HG02938 (cell line): ENCODE results near the gene ICAM1.
"Not testable (repeated sequence)": the region's sequence is repeated elsewhere in the genome, so short reads cannot be mapped to it uniquely, and the experiment has no call there.

ENCODE experiments used
- ATAC-seq: cut with Tn5 transposase; IDR thresholded peaks from one replicate; pipeline ENCODE4 v1.9.1; 2021; ENCODE audit warnings: mild to moderate bottlenecking, moderate library complexity; ENCODE audit not compliant: unreplicated experiment

Gene ICAM1

DNA sequence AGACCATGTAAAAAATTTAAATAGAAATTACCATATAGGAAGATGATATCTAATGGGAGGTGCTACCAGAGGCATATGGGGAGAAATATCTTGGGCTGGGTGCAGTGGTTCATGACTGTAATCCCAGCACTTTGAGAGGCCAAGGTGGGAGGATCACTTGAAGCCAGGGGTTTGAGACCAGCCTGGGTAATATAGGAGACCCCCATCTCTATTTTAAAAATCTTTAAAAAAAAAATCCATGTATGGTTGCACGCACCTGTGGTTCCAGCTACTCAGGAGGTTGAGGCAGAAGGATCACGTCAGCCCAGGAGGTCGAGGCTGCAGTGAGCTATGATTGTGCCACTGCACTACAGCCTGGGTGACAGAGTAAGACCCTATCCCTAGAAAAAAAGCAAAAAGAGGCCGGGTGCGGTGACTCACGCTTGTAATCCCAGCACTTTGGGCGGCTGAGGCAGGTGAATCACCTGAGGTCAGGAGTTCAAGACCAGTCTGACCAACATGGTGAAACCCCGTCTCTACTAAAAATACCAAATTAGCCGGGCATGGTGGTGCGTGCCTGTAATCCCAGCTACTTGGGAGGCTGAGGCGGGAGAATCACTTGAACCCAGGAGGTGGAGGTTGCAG, 29.0 kb upstream of the ICAM1 start:
- ATAC-seq: not testable (repeated sequence)

- no peak for ATAC-seq
These were observed 27.3 kb upstream of the ICAM1 start for GRCh38 chr19:10243606-10244005.

- ATAC-seq: no peak
These were observed 25.6 kb upstream of the ICAM1 start for GRCh38 chr19:10245189-10245939.

DNA sequence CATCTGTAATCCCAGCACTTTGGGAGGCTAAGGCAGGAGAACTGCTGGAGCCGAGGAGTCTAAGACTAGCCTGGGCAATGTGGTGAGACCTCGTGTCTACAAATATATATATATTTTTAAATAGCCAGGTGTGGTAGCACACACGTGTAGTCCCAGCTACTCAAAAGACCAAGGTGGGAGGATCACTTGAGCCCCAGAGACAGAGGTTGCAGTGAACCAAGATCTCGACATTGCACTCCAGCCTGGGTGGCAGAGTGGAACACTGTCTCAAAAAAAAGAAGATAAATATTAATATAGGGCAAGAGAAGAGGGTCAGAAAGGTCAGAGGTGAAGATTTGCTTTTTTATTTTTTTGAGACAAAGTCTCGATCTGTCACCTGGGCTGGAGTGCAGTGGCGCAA, 24.4 kb upstream of the ICAM1 start:
- ATAC-seq: no peak

DNA sequence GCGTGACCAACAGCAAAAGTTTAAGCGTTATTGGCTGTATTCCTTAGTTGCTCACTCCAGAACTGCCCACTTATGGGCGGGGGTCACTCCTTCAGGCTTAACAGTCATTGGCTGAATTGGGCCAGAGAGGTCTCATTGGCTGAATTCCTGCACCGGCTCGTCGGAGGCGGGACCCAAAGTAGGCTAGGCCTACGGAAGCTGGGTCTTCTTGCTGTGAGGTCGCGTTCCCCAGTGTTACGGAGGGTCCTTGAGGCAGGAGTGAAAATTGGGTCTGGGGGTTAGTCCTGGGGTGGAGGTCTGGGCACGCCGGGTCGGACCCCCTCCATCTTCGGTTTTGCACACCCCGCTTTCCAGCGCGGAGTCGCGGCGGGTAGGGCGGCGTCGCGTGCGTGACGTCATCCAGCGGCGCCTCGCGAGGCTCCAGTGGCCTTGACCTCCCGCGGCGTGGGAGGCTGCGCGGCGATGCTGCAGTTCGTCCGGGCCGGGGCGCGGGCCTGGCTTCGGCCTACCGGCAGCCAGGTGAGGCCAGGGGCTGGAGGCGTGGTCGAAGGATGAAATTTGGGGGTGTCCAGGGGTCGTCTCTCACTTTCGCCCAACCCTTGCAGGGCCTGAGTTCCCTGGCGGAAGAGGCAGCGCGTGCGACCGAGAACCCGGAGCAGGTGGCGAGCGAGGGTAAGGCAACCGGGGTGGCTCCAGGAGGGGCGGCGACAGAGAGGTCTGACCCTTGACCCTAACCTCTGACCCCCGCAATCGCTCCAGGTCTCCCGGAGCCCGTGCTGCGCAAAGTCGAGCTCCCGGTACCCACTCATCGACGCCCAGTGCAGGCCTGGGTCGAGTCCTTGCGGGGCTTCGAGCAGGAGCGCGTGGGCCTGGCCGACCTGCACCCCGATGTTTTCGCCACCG, 18.9 kb upstream of the ICAM1 start, which contains the start of gene MRPL4:
Gene MRPL4, plus strand, starts transcription at position 423 of the 903 bp plus-strand sequence. Its CDS starts 40 bp downstream, at position 463.
- peak; percentile 73 for ATAC-seq

GRCh38 chr19:10252707-10253106, 18.2 kb upstream of the ICAM1 start:
- no peak for ATAC-seq

- no peak for ATAC-seq
These were observed 16.7 kb upstream of the ICAM1 start for GRCh38 chr19:10254244-10254643.

- no peak for ATAC-seq
These were observed 15.6 kb upstream of the ICAM1 start for GRCh38 chr19:10255358-10255757.

GRCh38 chr19:10256551-10256950, 14.4 kb upstream of the ICAM1 start:
- ATAC-seq: no peak

DNA sequence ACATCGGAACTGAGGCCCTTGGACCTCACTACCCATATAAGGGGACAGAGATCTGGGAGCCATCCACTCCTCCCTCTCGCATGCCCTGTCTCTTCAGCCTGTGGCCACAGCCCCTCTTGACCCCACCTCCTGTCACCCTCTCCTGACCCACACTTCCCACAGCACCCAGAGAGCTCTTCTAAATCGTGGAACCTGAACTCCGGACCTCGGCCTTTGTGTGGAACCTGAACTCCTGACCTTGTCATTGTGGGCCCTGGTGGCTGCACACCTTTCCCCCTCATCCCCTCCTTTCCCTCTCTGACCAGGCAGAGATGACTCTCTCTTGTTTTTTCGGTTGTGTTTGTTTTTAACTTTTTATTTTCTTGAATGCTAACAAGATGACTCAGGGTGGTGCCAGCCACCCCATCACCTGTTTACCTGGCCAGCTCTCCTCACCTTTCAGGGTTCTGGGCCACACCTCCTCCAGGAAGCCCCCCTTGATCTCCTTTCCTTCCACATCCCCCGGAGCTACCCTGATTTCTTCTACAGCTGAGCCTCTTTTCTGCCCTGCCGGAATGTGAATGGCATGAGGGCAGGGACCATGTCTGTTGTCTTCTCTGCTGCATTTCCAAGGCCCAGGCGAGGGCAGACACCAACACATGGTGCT, 13.8 kb upstream of the ICAM1 start:
- ATAC-seq: no peak

DNA sequence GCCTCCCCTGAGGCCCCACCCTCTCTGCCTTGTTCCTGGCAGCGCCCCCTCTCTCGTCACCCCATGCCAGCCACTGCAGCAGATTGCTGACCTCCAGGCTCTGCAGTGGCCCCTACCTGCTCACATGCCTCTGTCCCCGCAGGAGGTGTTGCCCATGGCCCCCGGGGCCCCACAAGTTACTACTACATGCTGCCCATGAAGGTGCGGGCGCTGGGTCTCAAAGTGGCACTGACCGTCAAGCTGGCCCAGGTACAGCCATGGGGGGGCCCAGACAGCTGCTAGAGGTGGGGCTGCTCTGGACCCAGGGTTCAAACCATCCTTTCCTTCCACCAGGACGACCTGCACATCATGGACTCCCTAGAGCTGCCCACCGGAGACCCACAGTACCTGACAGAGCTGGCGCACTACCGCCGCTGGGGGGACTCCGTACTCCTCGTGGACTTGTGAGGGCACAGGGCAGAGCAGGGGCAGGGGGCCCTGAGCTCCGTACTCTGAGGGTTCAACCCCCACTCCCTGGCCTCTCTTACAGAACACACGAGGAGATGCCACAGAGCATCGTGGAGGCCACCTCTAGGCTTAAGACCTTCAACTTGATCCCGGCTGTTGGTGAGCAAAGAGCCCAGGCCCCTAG, 12.7 kb upstream of the ICAM1 start:
- ATAC-seq: no peak

DNA sequence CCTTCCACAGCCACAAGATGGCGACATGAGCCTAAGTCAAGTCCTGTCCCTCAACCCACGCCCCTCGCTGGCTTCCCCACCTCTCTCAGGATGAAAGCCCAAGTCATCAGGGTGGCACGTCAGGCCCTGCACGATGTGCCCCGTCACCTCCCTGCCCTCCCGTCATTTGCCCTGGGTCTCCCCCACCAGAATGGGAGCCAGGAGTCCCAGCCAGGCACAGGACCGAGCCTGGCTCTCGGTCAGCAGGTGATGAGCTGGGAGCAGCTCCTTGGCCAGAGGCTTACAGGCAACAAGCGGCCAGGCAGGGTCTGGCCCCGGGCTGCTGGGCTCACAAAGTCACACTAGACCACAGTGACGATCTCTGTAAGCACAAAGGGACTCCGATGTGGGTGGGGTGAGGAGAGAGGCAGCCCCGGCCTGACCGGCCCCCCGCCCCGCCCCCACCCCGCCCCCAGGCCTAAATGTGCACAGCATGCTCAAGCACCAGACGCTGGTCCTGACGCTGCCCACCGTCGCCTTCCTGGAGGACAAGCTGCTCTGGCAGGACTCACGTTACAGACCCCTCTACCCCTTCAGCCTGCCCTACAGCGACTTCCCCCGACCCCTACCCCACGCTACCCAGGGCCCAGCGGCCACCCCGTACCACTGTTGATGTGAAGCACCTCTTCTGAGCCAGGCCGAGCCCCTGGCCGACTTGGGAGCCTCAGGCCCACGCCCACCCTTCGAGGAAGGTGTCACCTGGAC, 11.6 kb upstream of the ICAM1 start:
- no peak for ATAC-seq

GRCh38 chr19:10260141-10260584, 10.8 kb upstream of the ICAM1 start:
- ATAC-seq: no peak

GRCh38 chr19:10262771-10263170, 8.1 kb upstream of the ICAM1 start:
- ATAC-seq: no peak

GRCh38 chr19:10266706-10267105, 4.2 kb upstream of the ICAM1 start:
- no peak for ATAC-seq

- ATAC-seq: no peak
These were observed 2.8 kb upstream of the ICAM1 start for GRCh38 chr19:10268071-10268470.

DNA sequence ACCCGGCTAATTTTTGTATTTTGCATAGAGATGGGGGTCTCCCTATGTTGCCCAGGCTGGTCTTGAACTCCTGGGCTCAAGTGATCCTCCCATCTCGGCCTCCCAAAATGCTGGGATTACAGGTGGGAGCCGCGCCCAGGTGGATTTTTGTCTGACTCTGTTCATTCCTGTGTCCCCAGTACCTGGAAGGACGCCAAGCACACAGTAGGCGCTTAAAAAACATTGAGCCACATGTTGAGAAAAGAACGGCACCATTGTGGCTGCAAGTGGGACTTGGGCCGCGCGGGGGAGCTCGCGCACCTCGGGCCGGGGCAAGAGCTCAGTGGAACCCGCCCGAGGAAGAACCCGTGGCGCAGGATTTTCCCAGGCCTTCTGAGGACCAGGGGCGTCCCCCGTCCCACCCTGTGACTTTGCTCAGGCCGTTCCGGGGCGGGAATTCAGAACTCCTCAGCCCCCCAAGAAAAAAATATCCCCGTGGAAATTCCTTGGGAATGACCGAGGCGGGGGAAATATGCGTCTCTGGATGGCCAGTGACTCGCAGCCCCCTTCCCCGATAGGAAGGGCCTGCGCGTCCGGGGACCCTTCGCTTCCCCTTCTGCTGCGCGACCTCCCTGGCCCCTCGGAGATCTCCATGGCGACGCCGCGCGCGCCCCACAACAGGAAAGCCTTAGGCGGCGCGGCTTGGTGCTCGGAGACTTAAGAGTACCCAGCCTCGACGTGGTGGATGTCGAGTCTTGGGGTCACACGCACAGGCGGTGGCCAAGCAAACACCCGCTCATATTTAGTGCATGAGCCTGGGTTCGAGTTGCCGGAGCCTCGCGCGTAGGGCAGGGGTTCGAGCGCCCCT, 1.4 kb upstream of the ICAM1 start:
- ATAC-seq: no peak

GRCh38 chr19:10270180-10270615, 722 bp upstream of the ICAM1 start:
- ATAC-seq: peak; percentile 45
